Ascending aorta (tissue), 2 donors: ENCODE results near the gene SINHCAF. TPM values are rescaled to one million over a fixed set of nuclear protein-coding genes. Genes with fewer than 3 reads are reported as not detected.
A peak's percentile ranks its signal among the peaks of the same experiment; 100 is the strongest.

ENCODE experiments used
- DNase-seq, 2 donors: peaks; one replicate each; pipeline ENCODE4 v3.0.0-alpha.2; 2019; ENCODE audit warnings: low spot score in 2 of 2
- H3K27ac ChIP-seq, 2 donors: fragments of 200-600 bp; sonication (generic); one replicate each; pipeline ENCODE4 v1.5.1; 2016 to 2017; ENCODE audit warnings: mild to moderate bottlenecking in 1 of 2
- H3K27me3 ChIP-seq: fragments of 200-600 bp; sonication (generic); one replicate; pipeline ENCODE4 v1.5.1; 2017
- H3K36me3 ChIP-seq, 2 donors: fragments of 200-600 bp; sonication (generic); one replicate each; pipeline ENCODE4 v1.5.1; 2016
- H3K4me1 ChIP-seq, 2 donors: fragments of 200-600 bp; sonication (generic); one replicate each; pipeline ENCODE4 v1.5.1; 2016 to 2017; ENCODE audit warnings: mild to moderate bottlenecking in 1 of 2
- H3K4me3 ChIP-seq, 2 donors: fragments of 200-600 bp; sonication (generic); one replicate each; pipeline ENCODE4 v1.5.1; 2016 to 2017; ENCODE audit warnings: mild to moderate bottlenecking in 1 of 2
- H3K9me3 ChIP-seq, 2 donors: fragments of 200-600 bp; sonication (generic); one replicate each; pipeline ENCODE4 v1.5.1; 2016
- CTCF ChIP-seq, 3 experiments: fragments of 200-600 bp in 2 of 3; fragments of 450-650 bp in 1 of 3; sonication (generic) in 2 of 3; IDR thresholded peaks; one replicate each; pipeline ENCODE4 v1.5.1; 2016 to 2019; ENCODE audit warnings: antibody characterized with exemption in 3 of 3, mild to moderate bottlenecking in 1 of 3, moderate library complexity in 1 of 3
- intact Hi-C: fragments of 100-400 bp; cut with DNase I; formaldehyde crosslinking; loops from one replicate; pipeline ENCODE4 v1.15.1; 2023
- total RNA-seq: library from RNA; depleted of rRNA; stranded (reverse); fragments of >200 nt; gene quantifications from one replicate; pipeline ENCODE4 v1.1.0, GENCODE V29; 2016

The SINHCAF gene
- total RNA-seq, 1 donor from 2014 or later, result 10.9 TPM

GRCh38 chr12:31317471-31318395 lies 8.2 kb downstream of the SINHCAF start:
- H3K36me3 ChIP-seq, result no peaks in the 10 kb centered on the region
- no peaks in the 10 kb centered on the region for H3K4me1 ChIP-seq
- no peak for TF ChIP-seq CTCF (IDR thresholded peaks at IDR 0.05)
- no peak overlapping the region for H3K27ac ChIP-seq
- intact Hi-C loops, result no loop called here
- DNase-seq, result no peak
- H3K27me3 ChIP-seq, result no peaks in the 10 kb centered on the region
- H3K4me3 ChIP-seq, result peak overlapping the region; percentile 28 to 35
- H3K9me3 ChIP-seq, result no peaks in the 10 kb centered on the region

DNA sequence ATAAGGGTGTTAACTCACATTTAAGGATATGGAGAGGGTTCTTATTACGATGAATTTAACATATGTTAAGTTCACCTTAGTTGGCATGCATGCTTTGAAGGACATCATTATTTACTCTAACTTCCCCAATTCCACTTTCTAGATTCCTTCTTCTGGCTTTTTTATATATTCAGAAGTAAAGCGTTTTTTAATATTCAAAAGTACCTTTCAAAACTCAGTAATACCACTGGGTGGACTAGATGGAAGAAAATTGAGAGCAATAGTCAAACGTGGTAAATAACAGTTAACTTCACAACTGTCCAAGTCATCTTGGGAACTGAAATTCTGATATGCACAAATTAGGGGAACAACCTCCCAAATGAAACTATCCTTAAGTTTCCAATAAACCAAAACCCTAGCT lies 9.1 kb downstream of the SINHCAF start:
- no peaks in the 10 kb centered on the region for H3K4me1 ChIP-seq
- no peaks in the 10 kb centered on the region for H3K27me3 ChIP-seq
- H3K27ac ChIP-seq, result no peak overlapping the region

DNA sequence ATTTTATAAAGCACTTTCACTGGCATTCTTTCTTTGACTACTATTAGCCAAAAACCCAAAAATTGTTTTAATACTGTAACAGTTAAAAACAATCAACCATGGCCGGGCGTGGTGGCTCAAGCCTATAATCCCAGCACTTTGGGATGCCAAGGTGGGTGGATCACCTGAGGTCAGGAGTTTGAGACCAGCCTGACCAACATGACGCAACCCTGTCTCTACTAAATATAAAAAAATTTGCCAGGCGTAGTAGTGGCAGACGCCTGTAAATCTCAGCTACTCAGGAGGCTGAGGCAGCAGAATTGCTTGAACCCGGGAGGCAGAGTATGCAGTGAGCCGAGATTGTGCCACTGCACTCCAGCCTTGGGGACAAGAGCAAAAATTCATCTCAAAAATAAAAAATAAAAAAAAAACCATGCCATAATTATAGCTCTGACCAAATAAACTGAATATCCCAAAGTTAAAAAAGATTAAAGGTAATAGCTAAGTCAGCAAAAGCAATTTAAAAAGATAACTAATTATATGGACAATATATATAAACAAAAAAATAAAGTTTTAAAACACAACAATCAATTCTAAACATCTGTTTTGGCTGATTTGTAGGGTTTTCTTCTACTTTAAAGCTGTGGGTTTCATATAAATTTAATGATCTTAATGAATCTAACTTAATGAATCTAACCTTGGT lies 10.0 kb downstream of the SINHCAF start:
- H3K4me3 ChIP-seq, result no peak overlapping the region
- no peaks in the 10 kb centered on the region for H3K36me3 ChIP-seq
- no peak for TF ChIP-seq CTCF (IDR thresholded peaks at IDR 0.05)
- no peaks in the 10 kb centered on the region for H3K9me3 ChIP-seq
- no peak overlapping the region for H3K27ac ChIP-seq
- no peak for DNase-seq
- no peaks in the 10 kb centered on the region for H3K27me3 ChIP-seq
- intact Hi-C loops, result no loop called here
- no peaks in the 10 kb centered on the region for H3K4me1 ChIP-seq

More for the DNA sequence above, 9.1 kb downstream of the SINHCAF start:
- H3K36me3 ChIP-seq, result no peaks in the 10 kb centered on the region
- H3K9me3 ChIP-seq, result no peaks in the 10 kb centered on the region
- no peak for DNase-seq
- intact Hi-C loops, result no loop called here
- no peak for TF ChIP-seq CTCF (IDR thresholded peaks at IDR 0.05)
- H3K4me3 ChIP-seq, result peak overlapping the region in 1 of 2 donors; percentile 28

GRCh38 chr12:31315044-31315715 lies 10.8 kb downstream of the SINHCAF start:
- H3K4me3 ChIP-seq, result no peak overlapping the region
- no peaks in the 10 kb centered on the region for H3K36me3 ChIP-seq
- TF ChIP-seq CTCF (IDR thresholded peaks at IDR 0.05), result no peak
- H3K4me1 ChIP-seq, result no peaks in the 10 kb centered on the region
- intact Hi-C loops, result no loop called here
- no peaks in the 10 kb centered on the region for H3K27me3 ChIP-seq
- DNase-seq, result no peak
- no peak overlapping the region for H3K27ac ChIP-seq
- H3K9me3 ChIP-seq, result no peaks in the 10 kb centered on the region

DNA sequence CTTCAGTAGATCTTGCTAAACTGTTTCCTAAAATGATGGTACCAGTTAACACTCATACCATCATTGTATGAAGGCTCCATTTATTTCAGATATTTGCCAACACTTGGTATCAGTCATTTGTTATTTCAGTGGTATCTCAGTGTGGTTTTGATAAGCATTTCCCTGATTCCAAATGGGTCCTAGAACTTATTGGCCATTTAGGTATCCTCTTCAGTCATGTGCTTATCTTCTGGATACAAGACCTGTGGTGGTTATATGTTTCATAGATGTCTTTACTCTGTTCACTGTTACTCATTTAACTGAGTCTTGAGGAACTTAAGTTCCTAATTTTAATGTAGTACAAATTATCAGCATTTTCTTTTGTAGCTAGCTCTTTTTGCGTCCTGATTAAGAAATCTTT lies 13.5 kb downstream of the SINHCAF start:
- Histone ChIP-seq H3K27me3 (no peaks in the 10 kb centered on the region), H3K4me1 (no peaks in the 10 kb centered on the region), H3K27ac (no peak overlapping the region), H3K36me3 (no peaks in the 10 kb centered on the region), H3K4me3 (no peak overlapping the region), H3K9me3 (no peaks in the 10 kb centered on the region)
- TF ChIP-seq CTCF (IDR thresholded peaks at IDR 0.05), result no peak
- no peak for DNase-seq
- intact Hi-C loops, result no loop called here
